Measurements from ENCODE around the gene SPAG7.
A peak's percentile ranks its signal among the peaks of the same experiment; 100 is the strongest.

The SPAG7 gene

GRCh38 chr17:4958102-4958501, 9.5 kb downstream of the SPAG7 start:
- CTCF ChIA-PET, result interaction anchor here (1.1 kb wide), 1 partner anchor 23 kb away, joined by 3 read pairs; no protein-coding TSS in a partner anchor
- DNase-seq (ENCODE audit: low read depth, low spot score), result no peak
- no peak overlapping the region for H3K4me3 ChIP-seq (ENCODE audit: low read depth, low read length)
- TF ChIP-seq, protein P1, sequence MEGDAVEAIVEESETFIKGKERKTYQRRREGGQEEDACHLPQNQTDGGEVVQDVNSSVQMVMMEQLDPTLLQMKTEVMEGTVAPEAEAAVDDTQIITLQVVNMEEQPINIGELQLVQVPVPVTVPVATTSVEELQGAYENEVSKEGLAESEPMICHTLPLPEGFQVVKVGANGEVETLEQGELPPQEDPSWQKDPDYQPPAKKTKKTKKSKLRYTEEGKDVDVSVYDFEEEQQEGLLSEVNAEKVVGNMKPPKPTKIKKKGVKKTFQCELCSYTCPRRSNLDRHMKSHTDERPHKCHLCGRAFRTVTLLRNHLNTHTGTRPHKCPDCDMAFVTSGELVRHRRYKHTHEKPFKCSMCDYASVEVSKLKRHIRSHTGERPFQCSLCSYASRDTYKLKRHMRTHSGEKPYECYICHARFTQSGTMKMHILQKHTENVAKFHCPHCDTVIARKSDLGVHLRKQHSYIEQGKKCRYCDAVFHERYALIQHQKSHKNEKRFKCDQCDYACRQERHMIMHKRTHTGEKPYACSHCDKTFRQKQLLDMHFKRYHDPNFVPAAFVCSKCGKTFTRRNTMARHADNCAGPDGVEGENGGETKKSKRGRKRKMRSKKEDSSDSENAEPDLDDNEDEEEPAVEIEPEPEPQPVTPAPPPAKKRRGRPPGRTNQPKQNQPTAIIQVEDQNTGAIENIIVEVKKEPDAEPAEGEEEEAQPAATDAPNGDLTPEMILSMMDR (IDR thresholded peaks at IDR 0.05; ENCODE audit: insufficient read depth, low read length, missing control alignments), result no peak
- POLR2A ChIA-PET, result interaction anchor here (1.6 to 2.0 kb wide), 2 partner anchors 9 kb away, joined by 5 to 9 read pairs; partner anchors contain the start of genes PFN1 and SPAG7

GRCh38 chr17:4956493-4957061, 11.0 kb downstream of the SPAG7 start:
- TF ChIP-seq, protein P1 (IDR thresholded peaks at IDR 0.05; ENCODE audit: insufficient read depth, low read length, missing control alignments), result no peak
- DNase-seq (ENCODE audit: low read depth, low spot score), result no peak
- H3K4me3 ChIP-seq (ENCODE audit: low read depth, low read length), result no peak overlapping the region
- POLR2A ChIA-PET, result interaction anchor here (1.6 to 2.0 kb wide), 2 partner anchors 8 to 10 kb away, joined by 5 to 9 read pairs; partner anchors contain the start of genes PFN1 and SPAG7
- CTCF ChIA-PET, result interaction anchor here (1.1 to 2.8 kb wide), 2 partner anchors 10 to 24 kb away, joined by 3 to 16 read pairs; partner anchors contain the start of gene SPAG7

DNA sequence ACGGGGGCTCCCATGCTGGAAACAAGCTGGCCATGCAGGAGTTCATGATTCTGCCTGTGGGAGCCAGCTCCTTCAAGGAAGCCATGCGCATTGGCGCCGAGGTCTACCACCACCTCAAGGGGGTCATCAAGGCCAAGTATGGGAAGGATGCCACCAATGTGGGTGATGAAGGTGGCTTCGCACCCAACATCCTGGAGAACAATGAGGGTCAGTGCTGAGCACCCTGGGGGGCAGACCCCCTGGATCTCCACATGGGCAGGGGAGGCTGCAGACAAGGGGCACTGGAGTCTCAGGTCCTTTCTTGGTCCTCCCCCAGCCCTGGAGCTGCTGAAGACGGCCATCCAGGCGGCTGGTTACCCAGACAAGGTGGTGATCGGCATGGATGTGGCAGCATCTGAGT, 12.5 kb downstream of the SPAG7 start:
- CTCF ChIA-PET, result interaction anchor here (0.8 to 2.8 kb wide), 3 partner anchors 11 to 46 kb away, joined by 3 to 16 read pairs (median 3); partner anchors contain the start of gene SPAG7

GRCh38 chr17:4953451-4953961, 14.1 kb downstream of the SPAG7 start:
- no peak overlapping the region for H3K4me3 ChIP-seq (ENCODE audit: low read depth, low read length)
- POLR2A ChIA-PET, result interaction anchor here (0.5 to 6.6 kb wide), 4 partner anchors 11 to 26 kb away, joined by 3 to 112 read pairs (median 26); partner anchors contain the start of genes RNF167, SLC25A11 and SPAG7
- CTCF ChIA-PET, result interaction anchor here (1.0 to 2.2 kb wide), 3 partner anchors 10 to 33 kb away, joined by 4 to 8 read pairs (median 4); no protein-coding TSS in a partner anchor
- no peak for DNase-seq (ENCODE audit: low read depth, low spot score)
- TF ChIP-seq, protein P1 (IDR thresholded peaks at IDR 0.05; ENCODE audit: insufficient read depth, low read length, missing control alignments), result no peak

More for the DNA sequence above, 12.5 kb downstream of the SPAG7 start:
- no peak overlapping the region for H3K4me3 ChIP-seq (ENCODE audit: low read depth, low read length)
- POLR2A ChIA-PET, result interaction anchor here (1.2 to 6.6 kb wide), 2 partner anchors 8 to 10 kb away, joined by 3 to 112 read pairs; partner anchors contain the start of gene SPAG7
- TF ChIP-seq, protein P1 (IDR thresholded peaks at IDR 0.05; ENCODE audit: insufficient read depth, low read length, missing control alignments), result no peak
- no peak for DNase-seq (ENCODE audit: low read depth, low spot score)

- no peak for DNase-seq (ENCODE audit: low read depth, low spot score)
- ChIA-PET CTCF (interaction anchor here (0.9 to 2.4 kb wide), 3 partner anchors 15 to 109 kb away, joined by 3 to 11 read pairs (median 4); partner anchors contain the start of gene SPAG7), POLR2A (interaction anchor here (6.2 to 6.6 kb wide), 2 partner anchors 11 to 14 kb away, joined by 49 to 112 read pairs; partner anchors contain the start of genes RNF167, SLC25A11 and SPAG7)
- TF ChIP-seq, protein P1 (IDR thresholded peaks at IDR 0.05; ENCODE audit: insufficient read depth, low read length, missing control alignments), result no peak
- no peak overlapping the region for H3K4me3 ChIP-seq (ENCODE audit: low read depth, low read length)
Observed at GRCh38 chr17:4951486-4951885, 16.1 kb downstream of the SPAG7 start.

DNA sequence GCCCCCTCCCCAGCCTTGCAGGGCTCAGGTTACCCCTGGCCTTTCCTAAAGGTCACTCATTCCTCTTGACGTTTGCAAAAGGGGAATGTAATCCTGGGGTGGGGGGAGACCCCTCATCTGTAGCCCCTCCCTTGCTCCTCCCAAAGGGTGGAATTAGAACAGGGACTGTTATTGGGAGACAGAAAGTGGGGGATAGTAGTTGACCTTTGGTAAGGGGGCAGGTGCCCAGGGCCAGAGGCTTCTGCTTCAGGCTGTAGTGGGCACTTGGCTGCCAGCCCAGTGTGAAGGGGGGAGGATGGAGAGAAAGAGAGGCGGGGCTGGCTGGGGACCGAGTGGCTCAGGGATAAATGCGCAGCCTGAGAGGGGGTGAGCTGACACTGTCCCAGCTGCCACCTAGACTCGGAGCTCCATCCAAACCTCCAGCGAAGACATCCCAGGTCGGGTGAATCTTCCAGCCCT, 16.8 kb downstream of the SPAG7 start, which contains the start of gene ENO3:
Gene ENO3 (plus strand): TSS at position 374 of the 459 bp plus-strand sequence. CDS start 711 bp downstream, outside the sequence.
- H3K4me3 ChIP-seq (ENCODE audit: low read depth, low read length), result peak within 1 kb of the TSS; percentile 48
- TF ChIP-seq, protein P1 (IDR thresholded peaks at IDR 0.05; ENCODE audit: insufficient read depth, low read length, missing control alignments), result no peak
- no peak for DNase-seq (ENCODE audit: low read depth, low spot score)
- CTCF ChIA-PET, result interaction anchor here (2.4 kb wide), 1 partner anchor 16 kb away, joined by 11 read pairs; the partner anchor contains the start of gene SPAG7
- POLR2A ChIA-PET, result interaction anchor here (6.2 to 6.6 kb wide), 2 partner anchors 10 to 15 kb away, joined by 49 to 112 read pairs; partner anchors contain the start of genes RNF167, SLC25A11 and SPAG7

Data from AG04449 (cell line).